Neural progenitor cell (in vitro differentiated cells): ENCODE data around the gene NPHP3. TPM values are rescaled to one million over a fixed set of nuclear protein-coding genes. Genes with fewer than 3 reads are reported as not detected.

Source experiments
- DNase-seq: peaks from one replicate; pipeline ENCODE4 v3.0.0-alpha.2; 2016; ENCODE audit warnings: low spot score
- H2AFZ ChIP-seq: fragments of 200-600 bp; sonication (generic); replicated peaks from 2 replicates; pipeline ENCODE4 v1.6.1; 2016; ENCODE audit warnings: antibody characterized with exemption
- H3F3A ChIP-seq: fragments of 200-600 bp; sonication (generic); 2 replicates; pipeline ENCODE4 v1.6.1; 2016; ENCODE audit warnings: antibody characterized with exemption, low read depth
- H3K27ac ChIP-seq: fragments of 200-600 bp; sonication (generic); 2 replicates; pipeline ENCODE4 v1.5.1; 2016; ENCODE audit warnings: mild to moderate bottlenecking
- H3K27me3 ChIP-seq: fragments of 200-600 bp; sonication (generic); 2 replicates; pipeline ENCODE4 v1.6.1; 2016; ENCODE audit warnings: mild to moderate bottlenecking, moderate library complexity
- H3K36me3 ChIP-seq: fragments of 200-600 bp; sonication (generic); 2 replicates; pipeline ENCODE4 v1.5.1; 2016
- H3K4me1 ChIP-seq: fragments of 200-600 bp; sonication (generic); 2 replicates; pipeline ENCODE4 v1.6.1; 2016; ENCODE audit warnings: mixed run types
- H3K4me2 ChIP-seq: fragments of 200-600 bp; sonication (generic); 2 replicates; pipeline ENCODE4 v1.6.1; 2016
- H3K4me3 ChIP-seq: fragments of 200-600 bp; sonication (generic); 2 replicates; pipeline ENCODE4 v1.5.1; 2016
- H3K79me2 ChIP-seq: fragments of 200-600 bp; sonication (generic); 2 replicates; pipeline ENCODE4 v1.6.1; 2016; ENCODE audit warnings: low read depth
- H3K9ac ChIP-seq: fragments of 200-600 bp; sonication (generic); 2 replicates; pipeline ENCODE4 v1.6.1; 2016
- H3K9me3 ChIP-seq: fragments of 200-600 bp; sonication (generic); 2 replicates; pipeline ENCODE4 v1.5.1; 2016; ENCODE audit warnings: low read depth
- H4K20me1 ChIP-seq: fragments of 200-600 bp; sonication (generic); 2 replicates; pipeline ENCODE4 v1.6.1; 2016; ENCODE audit warnings: low read depth
- H3K27ac Mint-ChIP-seq: 3 replicates; pipeline ENCODE4 v1.8.0; 2021; ENCODE audit warnings: mixed read lengths
- H3K27me3 Mint-ChIP-seq: 2 replicates; pipeline ENCODE4 v1.8.0; 2022; ENCODE audit warnings: low read depth, mild to moderate bottlenecking, inconsistent platforms, moderate library complexity, mixed read lengths; ENCODE audit not compliant: insufficient read depth
- H3K36me3 Mint-ChIP-seq: 3 replicates; pipeline ENCODE4 v1.8.0; 2021; ENCODE audit warnings: mixed read lengths
- H3K4me1 Mint-ChIP-seq: 3 replicates; pipeline ENCODE4 v1.8.0; 2021; ENCODE audit warnings: mixed read lengths
- H3K4me3 Mint-ChIP-seq: 3 replicates; pipeline ENCODE4 v1.8.0; 2021; ENCODE audit warnings: mild to moderate bottlenecking, moderate library complexity, mixed read lengths
- H3K9me3 Mint-ChIP-seq: 3 replicates; pipeline ENCODE4 v1.8.0; 2020; ENCODE audit warnings: mixed read lengths
- CTCF ChIP-seq: fragments of 200-600 bp; sonication (generic); IDR thresholded peaks from 2 replicates; pipeline ENCODE4 v1.5.1; 2017; ENCODE audit warnings: antibody characterized with exemption, mild to moderate bottlenecking
- EZH2 ChIP-seq: fragments of 200-600 bp; sonication (generic); IDR thresholded peaks from 2 replicates; pipeline ENCODE4 v1.6.1; 2017; ENCODE audit warnings: antibody characterized with exemption, mild to moderate bottlenecking, moderate library complexity
- EZH2phosphoT487 ChIP-seq: fragments of 200-600 bp; sonication (generic); IDR thresholded peaks from 2 replicates; pipeline ENCODE4 v1.6.1; 2017; ENCODE audit warnings: antibody characterized with exemption
- total RNA-seq: library from RNA; depleted of rRNA; stranded (reverse); fragments of >200 nt; gene quantifications from 2 replicates; pipeline ENCODE4 v1.2.3, GENCODE V29; 2015; ENCODE audit warnings: low replicate concordance

NPHP3 gene
- total RNA-seq, 1 donor from 2014 or later = 73.1 TPM

DNA sequence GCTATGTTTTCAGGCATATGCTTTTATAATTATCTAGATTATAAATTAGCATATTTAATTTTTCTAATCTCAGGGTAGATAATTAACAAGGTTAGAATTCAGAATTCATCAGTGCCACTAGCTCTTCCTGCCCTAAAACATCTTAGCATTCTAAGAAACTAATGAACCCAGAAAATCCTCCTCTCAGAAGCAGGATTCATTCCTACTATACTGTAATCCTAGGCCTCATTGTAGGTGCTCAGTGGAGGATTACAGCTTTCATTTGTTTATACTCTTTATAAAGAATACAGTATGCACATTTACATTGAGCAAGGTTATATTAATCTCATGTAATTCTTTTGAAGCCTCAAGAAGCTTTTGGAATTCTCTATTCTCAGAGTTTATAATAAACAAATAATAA is 83.5 kb downstream of the NPHP3 start:
- H3K79me2 ChIP-seq = no peaks in the 10 kb centered on the region
- H3K9me3 ChIP-seq = no peaks in the 10 kb centered on the region
- peak overlapping the region; percentile 4 for H3K27ac ChIP-seq
- Mint-ChIP-seq H3K36me3 (peaks cover 10% of the 10 kb centered on the region), H3K27me3 (no peaks in the 10 kb centered on the region), H3K9me3 (no peaks in the 10 kb centered on the region), H3K4me3 (no peak overlapping the region), H3K27ac (no peak overlapping the region), H3K4me1 (no peaks in the 10 kb centered on the region)
- H3K9ac ChIP-seq = no peak overlapping the region
- no peaks in the 10 kb centered on the region for H4K20me1 ChIP-seq
- peaks cover 6% of the 10 kb centered on the region for H3F3A ChIP-seq
- peaks cover 6% of the 10 kb centered on the region for H3K4me1 ChIP-seq
- TF ChIP-seq EZH2 (no peak), EZH2phosphoT487 (no peak), CTCF (no peak)
- H3K36me3 ChIP-seq = peaks cover 5% of the 10 kb centered on the region
- no peak overlapping the region for H3K4me2 ChIP-seq
- no peak overlapping the region for H3K4me3 ChIP-seq
- DNase-seq = peak; percentile 24
- H3K27me3 ChIP-seq = no peaks in the 10 kb centered on the region
- H2AFZ ChIP-seq = no peak overlapping the region

DNA sequence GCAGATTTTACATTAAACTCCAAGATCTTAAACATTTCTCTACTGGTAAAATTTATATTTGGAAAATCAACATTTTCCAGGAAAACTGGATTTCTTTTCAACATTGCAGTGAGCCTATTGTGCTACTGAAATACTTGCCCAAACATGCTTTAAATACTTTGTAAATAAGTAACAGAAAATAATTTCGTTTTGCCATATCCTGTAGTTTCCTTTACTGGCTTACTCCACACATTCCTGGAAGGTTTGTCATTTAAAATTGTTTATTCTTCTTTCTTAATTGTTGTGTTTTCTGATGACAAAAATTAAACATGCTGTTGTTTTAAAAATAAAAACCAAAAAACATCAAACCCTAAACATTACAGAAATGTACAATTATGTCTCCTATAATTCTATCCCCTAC is 84.6 kb downstream of the NPHP3 start:
- Histone ChIP-seq H3K36me3 (peaks cover 5% of the 10 kb centered on the region), H2AFZ (no peak overlapping the region), H3K27ac (no peak overlapping the region), H3K9ac (no peak overlapping the region), H3K4me1 (peaks cover 6% of the 10 kb centered on the region), H4K20me1 (no peaks in the 10 kb centered on the region), H3K9me3 (no peaks in the 10 kb centered on the region), H3F3A (no peaks in the 10 kb centered on the region), H3K4me3 (no peak overlapping the region), H3K27me3 (no peaks in the 10 kb centered on the region), H3K79me2 (no peaks in the 10 kb centered on the region), H3K4me2 (no peak overlapping the region)
- Mint-ChIP-seq H3K4me1 (no peaks in the 10 kb centered on the region), H3K9me3 (no peaks in the 10 kb centered on the region), H3K4me3 (no peak overlapping the region), H3K27me3 (no peaks in the 10 kb centered on the region), H3K36me3 (peaks cover 10% of the 10 kb centered on the region), H3K27ac (no peak overlapping the region)
- TF ChIP-seq CTCF = no peak
- no peak for TF ChIP-seq EZH2
- TF ChIP-seq EZH2phosphoT487 = no peak
- no peak for DNase-seq

DNA sequence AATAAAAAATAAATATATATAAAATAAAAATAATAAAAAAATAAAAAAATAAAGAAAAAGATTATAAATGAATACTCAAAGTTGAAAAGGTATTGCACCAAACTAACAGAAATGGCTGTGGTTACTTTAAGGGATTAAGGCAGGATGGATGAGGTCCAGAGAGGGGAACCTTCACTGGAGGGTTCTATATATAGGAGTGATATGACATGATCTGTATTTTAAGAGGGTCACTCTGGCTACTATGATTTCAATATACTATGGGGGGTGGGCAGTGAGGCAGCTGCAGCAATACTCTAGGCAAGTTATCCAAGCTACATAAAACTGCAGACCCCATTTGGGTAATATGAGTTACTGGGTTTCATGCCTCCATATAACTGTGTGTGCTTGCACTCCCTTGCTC is 87.2 kb downstream of the NPHP3 start:
- Mint-ChIP-seq H3K27me3 (no peaks in the 10 kb centered on the region), H3K9me3 (no peaks in the 10 kb centered on the region), H3K36me3 (peaks cover 10% of the 10 kb centered on the region), H3K27ac (no peak overlapping the region), H3K4me3 (no peak overlapping the region), H3K4me1 (no peaks in the 10 kb centered on the region)
- H3K4me1 ChIP-seq = peaks cover 6% of the 10 kb centered on the region
- no peak overlapping the region for H3K9ac ChIP-seq
- no peak overlapping the region for H3K4me3 ChIP-seq
- no peak overlapping the region for H3K27ac ChIP-seq
- no peak overlapping the region for H3K4me2 ChIP-seq
- TF ChIP-seq EZH2phosphoT487 (no peak), EZH2 (no peak), CTCF (no peak)
- no peak for DNase-seq
- no peaks in the 10 kb centered on the region for H3K9me3 ChIP-seq
- no peaks in the 10 kb centered on the region for H4K20me1 ChIP-seq
- peaks cover 5% of the 10 kb centered on the region for H3K36me3 ChIP-seq
- no peaks in the 10 kb centered on the region for H3K27me3 ChIP-seq
- no peak overlapping the region for H2AFZ ChIP-seq
- H3F3A ChIP-seq = no peaks in the 10 kb centered on the region
- H3K79me2 ChIP-seq = no peaks in the 10 kb centered on the region

Other genes starting within 250 kb of the NPHP3 start
- gene ACKR4, start 125.1 kb downstream of the NPHP3 start, total RNA-seq = not detected in 2 replicates
- 41.2 and 45.2 TPM in 2 replicates for gene ACAD11, start 62.6 kb downstream of the NPHP3 start, total RNA-seq
- gene UBA5, start 62.1 kb downstream of the NPHP3 start, total RNA-seq = 51.2 and 84.7 TPM in 2 replicates